Measurements from ENCODE around the gene FLOT2.
A peak's percentile ranks its signal among the peaks of the same experiment; 100 is the strongest.
"Not testable (repeated sequence)": the region's sequence is repeated elsewhere in the genome, so short reads cannot be mapped to it uniquely, and the experiment has no call there.

Gene FLOT2

DNA sequence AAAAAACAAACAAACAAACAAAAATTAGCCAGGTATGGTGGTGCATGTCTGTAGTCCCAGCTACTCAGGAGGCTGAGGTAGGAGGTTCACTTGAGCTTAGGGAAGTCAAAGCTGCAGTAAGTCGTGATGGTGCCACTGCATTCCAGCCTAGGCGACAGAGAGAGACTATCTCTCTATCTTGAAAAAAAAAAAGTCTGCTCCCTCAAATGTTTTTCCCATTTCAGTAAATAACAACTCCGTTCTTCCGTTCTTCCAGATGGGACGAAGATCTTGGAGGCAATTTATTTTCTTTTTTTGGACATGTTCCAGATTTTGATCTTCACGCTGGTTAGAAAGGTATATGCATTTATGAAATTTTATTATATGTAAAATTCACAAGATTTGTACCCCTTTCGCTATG is 23.7 kb downstream of the FLOT2 start:
- no peak for DNase-seq (ENCODE audit: low read depth in 3 of 3)

DNA sequence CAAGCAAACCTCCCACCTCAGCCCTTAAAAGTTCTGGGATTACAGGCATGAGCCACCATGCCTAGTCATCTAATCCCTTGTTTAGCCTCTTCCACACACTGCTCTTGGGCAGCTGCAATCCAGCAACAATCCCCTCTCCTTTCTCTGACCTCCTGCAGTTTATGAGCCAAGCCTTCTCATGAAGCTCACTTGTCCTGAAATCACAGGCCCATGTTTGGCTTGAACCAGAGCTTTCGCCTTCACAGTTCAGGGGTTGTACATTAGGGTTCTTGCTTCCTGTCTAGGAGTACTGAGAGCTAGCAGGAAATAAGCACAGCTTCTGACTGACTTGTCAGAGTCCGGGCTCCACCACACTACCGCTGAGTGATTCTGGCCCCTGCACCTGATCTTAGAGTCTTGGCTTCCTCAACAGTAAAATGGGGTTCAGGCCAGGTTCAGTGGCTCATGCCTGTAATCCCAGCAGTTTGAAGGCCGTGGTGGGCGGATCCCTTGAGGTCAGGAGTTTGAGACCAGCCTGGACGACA is 26.4 kb downstream of the FLOT2 start:
- DNase-seq (ENCODE audit: low read depth in 3 of 3), result no peak

DNA sequence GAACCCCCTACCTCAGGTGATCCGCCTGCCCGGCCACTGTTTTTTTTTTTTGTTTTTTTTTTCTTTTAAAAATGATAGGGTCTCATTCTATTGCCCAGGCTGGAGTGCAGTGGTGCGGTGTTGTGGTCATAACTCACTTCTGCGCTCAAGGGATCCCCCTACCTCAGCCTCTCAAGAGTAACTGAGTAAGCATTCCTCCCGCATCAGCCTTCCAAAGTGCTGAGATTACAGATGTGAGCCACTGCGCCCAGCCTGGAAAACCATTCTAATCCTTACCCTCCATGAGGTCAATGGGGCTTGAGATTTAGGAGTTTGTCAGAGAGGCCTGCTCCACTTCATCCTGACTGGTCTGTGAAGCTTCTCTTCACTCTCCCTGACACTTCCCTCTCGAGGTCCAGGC is 30.3 kb downstream of the FLOT2 start:
- DNase-seq (ENCODE audit: low read depth in 3 of 3), result no peak

DNA sequence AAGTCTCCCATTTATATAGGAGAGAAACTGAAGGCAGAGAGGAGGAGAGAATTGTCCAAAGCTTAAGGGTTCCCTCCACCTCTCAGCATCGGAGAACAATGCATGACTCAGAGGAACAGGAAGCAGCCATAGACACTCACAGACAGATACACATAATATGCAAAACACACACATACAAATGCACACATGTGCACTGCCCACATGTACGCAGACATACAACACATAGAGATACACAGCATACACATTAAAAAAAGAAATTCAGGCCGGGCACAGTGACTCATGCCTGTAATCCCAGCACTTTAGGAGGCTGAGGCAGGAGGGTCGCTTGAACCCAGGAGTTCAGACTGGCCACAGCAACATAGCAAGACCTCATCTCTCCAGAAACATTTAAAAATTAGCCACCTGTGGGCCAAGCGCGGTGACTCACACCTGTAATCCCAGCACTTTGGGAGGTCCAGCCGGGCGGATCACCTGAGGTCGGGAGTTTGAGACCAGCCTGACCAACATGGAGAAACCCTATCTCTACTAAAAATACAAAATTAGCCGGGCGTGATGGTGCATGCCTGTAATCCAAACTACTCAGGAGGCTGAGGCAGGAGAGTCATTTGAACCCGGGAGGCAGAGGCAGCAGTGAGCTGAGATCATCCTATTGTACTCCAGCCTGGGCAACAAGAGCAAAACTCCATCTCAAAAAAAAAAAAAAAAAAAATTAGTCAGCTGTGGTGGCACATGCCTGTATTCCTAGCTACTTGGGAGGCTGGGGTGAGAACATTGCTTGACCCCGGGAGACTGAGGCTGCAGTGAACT is 31.4 kb downstream of the FLOT2 start:
- no peak for DNase-seq (ENCODE audit: low read depth in 3 of 3)

DNA sequence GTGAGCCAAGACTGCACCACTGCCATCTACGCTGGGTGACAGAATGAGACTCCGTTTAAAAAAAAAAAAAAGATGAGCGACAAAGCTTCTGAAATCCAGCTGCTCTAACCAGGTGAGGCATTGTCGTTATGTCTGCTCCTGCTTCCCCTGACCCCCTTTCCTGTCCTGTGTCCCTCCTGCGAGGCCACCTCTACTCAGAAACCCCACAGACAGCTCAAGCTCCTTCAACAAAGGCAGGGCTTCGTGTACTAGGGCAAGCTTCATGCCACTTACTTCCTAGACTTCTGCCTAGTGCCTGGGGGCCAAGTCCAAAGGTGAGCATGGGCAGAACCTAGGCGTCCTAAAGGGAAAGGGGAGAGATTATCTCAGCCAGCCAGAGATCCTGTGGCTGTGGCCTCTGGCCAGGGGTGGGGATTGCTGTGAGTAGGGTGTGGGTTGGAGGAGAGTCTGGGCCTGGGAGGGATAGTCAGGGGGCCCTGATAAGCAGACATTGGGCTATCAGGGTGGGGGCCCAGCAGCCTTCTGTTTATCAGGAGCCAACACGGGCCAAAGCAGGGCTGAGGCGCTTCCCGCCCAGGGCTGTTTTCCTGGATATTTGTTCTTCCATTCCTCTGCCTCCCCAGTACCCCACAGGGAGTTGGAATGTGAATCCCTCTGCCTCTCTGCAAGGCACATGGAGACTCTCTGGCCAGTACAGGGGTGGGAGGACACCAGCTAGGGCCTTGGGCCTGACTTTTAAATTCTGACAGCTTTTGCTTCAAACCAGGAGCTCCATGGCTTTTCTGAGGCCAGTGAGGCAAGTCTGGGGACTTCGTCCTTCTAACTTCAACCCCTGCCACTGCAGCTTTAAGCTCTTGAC is 32.3 kb downstream of the FLOT2 start:
- DNase-seq (ENCODE audit: low read depth in 3 of 3), result no peak

DNA sequence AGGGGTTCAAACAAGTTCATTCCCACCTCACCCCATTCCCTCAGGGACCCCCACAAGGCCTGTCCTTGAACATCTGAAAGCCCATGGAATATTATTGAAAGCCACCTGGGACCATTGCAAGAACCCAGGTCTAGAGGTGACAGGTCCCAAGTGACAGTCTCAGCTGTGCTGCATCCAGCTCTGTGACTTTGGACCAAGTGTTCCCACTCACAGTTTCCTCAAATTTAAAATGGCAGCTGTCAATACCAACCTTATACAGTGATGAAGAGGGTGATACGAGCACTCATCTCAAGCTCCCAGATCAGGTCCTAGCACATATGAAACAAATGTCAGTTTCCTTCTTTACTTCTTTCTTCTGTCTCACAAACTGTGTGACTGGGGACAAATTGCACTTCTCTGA is 33.6 kb downstream of the FLOT2 start:
- no peak for DNase-seq (ENCODE audit: low read depth in 3 of 3)

DNA sequence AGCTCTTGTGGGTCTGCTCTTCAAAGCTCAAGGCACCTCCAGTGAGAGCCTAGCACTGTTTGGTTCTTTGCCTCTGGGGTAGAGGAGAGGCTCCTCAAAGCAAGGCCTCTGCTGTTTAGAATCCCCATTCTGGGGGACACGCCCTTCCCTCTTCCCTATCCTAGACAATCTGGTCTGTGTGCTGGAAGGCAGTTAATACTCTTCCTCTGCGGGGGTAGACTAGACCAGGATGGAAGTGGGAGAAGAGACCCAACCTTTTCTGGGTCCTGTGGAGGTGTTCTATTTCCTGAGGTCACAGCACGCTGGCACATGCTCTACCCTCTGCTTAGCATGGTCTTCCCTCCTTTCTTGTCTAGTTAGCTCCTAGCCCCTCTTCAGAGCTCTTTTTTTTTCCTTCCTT is 35.0 kb downstream of the FLOT2 start:
- no peak for DNase-seq (ENCODE audit: low read depth in 3 of 3)

DNA sequence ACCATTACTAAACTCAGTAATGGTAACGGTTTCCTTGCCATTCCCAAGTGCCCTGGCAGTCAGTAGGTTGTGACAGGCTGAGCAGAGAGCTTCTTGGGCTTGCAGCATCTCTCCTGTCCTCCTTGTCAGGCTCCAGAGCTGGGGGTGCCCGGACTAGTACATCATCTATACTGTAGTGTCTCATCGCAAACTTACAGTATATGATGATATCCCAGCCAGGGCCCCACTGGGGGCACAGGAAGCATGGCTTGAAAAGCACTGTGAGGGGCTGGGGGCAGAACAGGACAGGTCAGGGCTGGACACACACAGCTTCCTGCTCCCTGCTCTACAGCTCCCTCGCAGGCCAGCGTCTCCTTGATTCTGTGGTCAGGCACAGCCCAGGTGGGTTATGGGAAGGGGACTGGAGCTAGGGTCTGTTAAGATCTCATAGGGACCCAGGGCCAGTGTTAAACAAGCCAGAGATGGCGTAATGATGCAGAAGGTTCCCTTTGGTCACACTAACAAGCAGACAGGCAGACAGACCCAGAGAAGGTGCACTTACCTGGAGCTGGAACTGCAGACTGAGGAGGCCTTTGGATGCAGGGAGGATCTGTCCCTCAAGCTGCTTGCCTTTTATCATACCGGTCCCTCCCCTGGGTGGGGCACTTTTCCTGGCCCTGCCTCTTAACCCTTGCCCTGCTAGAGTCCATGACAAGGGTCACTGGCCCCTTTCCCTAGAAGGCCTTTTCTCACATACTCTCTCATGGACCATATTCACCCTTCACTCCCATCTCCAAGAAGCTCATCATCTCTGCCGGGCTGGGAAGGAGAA is 35.9 kb downstream of the FLOT2 start:
- no peak for DNase-seq (ENCODE audit: low read depth in 3 of 3)

DNA sequence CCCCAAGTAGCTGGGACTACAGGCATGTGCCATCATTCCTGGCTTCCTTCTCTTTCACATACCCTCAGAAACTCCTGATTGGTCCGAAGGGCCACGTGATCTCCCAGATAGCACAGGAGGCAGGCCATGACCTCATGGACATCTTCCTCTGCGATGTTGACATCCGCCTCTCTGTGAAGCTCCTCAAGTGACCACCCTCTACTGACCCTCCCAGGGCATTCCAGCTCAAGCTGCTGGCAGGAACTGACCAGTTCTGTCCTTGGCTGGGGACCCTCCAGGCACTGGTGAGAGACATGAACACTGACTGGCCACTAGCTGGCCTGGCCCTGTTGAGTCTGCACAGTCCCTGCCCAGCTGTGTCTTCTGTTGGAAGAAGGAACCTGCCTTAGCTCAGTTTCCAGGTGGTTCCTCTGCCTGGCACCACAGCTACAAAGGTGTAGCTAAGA is 37.1 kb downstream of the FLOT2 start:
- DNase-seq (ENCODE audit: low read depth in 3 of 3), result no peak

DNA sequence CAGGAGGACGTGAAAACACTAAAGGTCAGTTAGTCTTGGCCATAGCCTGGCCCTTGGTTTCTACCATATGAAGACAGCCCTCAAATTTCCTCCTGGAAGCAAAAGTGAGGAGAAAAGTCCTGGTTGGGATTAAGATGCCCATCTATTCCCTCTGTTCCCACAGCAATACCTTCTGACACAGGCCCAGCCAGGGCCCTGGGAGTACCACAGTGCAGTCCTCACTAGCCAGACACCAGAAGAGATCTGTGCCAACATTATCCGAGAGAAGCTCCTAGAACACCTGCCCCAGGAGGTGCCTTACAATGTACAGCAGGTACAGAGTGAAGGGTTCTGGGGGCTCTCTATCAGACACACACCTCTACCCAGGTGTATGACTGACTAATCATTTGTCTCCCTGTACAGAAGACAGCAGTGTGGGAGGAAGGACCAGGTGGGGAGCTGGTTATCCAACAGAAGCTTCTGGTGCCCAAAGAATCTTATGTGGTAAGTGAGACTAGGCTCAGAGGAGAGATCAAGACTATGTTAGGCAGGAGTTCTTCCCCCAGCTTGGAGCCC is 38.7 kb downstream of the FLOT2 start:
- DNase-seq (ENCODE audit: low read depth in 3 of 3), result no peak

DNA sequence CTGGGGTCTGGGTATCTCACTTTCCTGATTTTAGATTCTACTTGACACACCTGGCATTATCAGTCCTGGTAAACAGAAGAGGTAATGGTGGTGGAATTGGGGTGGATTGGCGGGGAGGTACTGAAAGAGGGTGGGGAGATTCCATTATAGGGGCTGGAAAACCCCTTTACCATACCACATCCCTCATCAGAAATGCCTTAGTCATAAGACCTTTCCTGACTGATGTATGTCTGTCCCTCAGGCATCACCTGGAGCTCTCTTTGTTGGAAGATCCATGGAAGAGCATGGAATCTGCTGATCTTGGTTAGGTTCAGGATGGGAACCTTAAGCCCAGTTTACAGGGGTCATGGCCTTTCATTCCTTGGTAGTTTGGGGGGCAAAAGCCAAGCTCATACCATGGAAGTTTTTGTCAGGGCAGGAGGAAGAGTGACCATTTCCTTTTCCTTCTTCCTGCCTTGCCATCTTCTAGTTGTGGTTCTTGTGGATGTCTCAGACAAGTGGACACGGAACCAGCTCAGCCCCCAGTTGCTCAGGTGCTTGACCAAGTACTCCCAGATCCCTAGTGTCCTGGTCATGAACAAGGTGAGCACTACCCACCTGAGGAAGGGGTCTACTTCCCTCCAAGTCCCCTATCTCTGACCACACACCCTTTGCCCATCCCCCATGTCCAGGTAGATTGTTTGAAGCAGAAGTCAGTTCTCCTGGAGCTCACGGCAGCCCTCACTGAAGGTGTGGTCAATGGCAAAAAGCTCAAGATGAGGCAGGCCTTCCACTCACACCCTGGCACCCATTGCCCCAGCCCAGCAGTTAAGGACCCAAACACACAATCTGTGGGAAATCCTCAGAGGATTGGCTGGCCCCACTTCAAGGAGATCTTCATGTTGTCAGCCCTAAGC is 39.4 kb downstream of the FLOT2 start:
- no peak for DNase-seq (ENCODE audit: low read depth in 3 of 3)

DNA sequence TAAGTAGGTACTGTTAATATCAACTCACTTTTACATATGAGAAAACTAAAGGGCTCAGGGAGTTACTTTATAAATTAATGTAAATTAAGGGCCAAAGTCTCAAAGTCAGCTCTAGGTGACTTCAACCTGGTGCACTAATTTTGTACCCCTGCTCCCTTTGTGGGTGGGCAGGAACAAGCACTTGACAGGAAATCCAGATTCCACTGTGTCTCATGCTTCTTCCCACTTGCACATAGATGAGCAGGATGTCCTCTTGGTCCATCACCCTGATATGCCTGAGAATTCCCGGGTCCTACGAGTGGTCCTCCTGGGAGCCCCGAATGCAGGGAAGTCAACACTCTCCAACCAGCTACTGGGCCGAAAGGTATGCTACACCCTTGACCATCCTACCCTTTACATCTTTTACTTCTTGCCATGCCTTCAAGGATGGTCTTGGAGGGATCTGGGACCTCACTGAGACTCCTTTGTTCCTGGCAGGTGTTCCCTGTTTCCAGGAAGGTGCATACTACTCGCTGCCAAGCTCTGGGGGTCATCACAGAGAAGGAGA is 41.4 kb downstream of the FLOT2 start:
- DNase-seq (ENCODE audit: low read depth in 3 of 3), result no peak

DNA sequence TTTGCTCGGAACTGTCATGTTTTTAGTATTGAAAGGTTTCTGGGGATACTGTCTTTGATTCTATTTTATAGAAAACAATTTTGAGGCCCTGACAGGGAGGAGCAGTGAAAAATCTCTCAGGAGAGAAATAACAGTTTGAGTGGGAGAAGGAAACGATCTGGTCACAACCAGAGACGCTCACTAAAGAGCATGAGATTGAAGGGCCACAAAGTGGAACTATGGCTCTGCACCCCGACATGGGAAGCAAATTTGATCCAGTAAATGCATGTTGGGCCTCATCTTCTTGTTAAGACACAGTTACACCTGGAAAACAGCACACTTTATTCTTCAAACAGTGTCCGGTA is 42.2 kb downstream of the FLOT2 start:
- DNase-seq (ENCODE audit: low read depth in 3 of 3), result no peak

DNA sequence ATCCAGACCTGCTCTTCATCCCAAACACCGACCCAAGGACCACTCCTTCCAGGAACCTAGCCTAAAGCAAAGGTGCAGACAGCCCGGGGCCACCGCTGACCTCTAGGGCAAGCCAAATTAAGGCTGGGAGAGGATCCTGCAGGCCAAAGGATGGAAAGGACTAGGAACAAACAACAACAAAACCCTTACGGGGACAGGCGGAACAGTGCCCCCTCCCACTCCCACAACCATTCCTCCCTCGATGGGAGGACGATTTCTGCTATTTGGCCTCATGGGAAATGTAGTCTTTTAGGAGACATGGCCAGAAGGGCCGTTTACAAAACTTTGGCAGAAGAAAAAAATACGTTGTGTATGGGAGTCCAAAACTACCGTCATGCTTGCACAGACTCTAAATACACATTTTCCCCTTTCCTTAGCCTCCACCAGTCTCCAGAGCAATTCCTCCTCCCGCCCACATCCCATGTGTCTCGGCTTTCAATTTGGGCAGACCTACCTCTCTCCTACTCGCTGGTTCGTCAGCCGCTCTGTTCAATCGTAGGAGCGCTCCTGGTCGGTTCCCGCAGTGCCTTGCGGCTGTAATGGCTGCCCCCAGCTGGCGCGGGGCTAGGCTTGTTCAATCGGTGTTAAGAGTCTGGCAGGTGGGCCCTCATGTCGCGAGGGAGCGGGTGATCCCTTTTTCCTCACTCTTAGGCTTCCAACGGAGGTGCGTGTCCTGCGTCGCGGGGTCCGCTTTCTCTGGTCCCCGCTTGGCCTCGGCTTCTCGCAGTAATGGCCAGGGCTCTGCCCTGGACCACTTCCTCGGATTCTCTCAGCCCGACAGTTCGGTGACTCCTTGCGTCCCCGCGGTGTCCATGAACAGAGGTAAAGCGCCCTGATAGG is 42.8 kb downstream of the FLOT2 start, which contains the start of gene ERAL1:
TSS of gene ERAL1 (plus strand) at position 560 of the 879 bp plus-strand sequence. CDS start at position 579, 19 bp downstream.
- DNase-seq (ENCODE audit: low read depth in 3 of 3), result peak; percentile 70 to 84 (median 71)

DNA sequence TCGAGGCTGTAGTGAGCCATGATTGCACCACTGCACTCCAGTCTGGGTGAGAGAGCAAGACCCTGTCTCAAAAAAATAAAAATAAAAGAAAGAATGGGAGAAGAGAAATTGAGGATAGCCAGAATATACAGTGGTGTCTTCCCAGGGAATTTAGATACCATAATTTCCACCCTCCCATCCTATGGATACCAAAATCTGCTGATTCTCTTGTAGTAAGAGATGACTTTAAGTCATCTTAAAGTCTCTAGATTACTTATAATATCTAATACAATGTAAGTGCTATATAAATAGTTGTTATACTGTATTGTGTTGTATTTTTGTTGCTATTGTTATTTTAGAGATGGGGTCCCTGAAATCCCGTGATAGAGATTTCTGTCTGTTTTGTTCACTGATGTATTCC is 44.2 kb downstream of the FLOT2 start:
- no peak for DNase-seq (ENCODE audit: low read depth in 3 of 3)

DNA sequence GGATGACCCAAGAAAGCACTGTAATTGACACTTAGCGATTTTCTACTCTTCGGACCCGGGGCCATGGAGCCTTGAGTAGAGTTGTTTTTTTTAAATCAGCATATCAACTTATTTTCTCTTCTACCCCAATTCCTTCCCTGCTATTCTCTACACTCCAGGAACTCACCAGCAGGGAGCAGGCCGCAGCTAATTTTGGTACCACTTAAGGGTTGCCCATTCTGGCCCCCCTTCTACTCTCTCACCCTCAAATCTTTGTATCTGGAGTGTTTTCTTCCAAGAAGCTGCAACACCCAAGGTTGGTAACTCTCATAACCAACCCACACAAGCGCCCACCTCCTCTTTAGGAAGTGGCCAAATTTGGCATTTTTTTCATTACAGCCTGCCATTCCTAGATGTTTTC is 48.3 kb downstream of the FLOT2 start:
- no peak for DNase-seq (ENCODE audit: low read depth in 3 of 3)

DNA sequence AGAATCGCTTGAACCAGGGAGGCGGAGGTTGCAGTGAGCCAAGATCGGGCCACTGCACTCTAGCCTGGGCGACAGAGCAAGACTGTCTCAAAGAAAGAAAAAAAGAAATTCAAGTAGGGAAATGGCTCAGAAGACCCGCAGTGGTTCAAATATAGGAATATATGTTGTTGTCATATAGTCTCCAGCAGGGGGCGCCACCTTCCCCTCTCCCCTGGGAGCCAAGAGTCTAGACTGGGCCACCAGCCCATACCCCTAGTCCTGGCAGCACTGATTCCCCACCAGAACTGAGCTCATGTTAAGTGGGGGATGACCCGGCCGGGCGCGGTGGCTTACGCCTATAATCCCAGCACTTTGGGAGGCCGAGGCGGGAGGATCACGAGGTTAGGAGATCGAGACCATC is 48.9 kb downstream of the FLOT2 start:
- peak; percentile 37 to 61 (median 38) for DNase-seq (ENCODE audit: low read depth in 3 of 3)

DNA sequence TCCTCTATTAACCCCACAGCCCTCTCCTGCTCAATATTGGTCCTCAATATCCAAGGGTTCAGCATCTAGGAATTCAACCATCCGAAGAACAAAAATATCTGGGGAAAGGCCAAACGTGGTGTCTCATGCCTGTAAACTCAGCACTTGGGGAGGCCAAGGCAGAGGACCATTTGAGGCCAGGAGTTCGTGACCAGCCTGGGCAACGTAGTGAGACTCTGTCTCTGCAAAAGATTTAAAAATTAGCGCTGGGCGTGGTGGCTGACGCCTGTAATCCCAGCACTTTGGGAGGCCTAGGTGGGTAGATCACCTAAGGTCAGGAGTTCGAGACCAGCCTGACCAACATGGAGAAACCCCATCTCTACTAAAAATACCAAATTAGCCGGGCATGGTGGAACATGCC is 50.8 kb downstream of the FLOT2 start:
- not testable (repeated sequence) for DNase-seq (ENCODE audit: low read depth in 3 of 3)

DNA sequence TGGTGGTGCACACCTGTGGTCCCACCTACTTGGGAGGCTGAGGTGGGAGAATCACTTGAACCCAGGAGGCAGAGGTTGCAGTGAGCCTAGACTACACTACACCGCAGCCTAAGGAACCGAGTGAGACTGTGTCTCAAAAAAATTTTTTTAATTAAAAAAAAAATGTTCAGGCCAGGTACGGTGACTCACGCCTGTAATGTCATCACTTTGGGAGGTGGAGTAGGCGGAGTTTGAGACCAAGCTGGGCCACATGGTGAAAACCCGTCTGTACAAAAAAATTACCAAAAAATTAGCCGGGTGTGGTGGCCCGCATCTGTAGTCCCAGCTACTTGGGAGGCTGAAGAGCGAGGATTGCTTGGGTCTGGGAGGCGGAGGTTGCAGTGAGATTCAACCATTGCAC is 51.3 kb downstream of the FLOT2 start:
- DNase-seq (ENCODE audit: low read depth in 3 of 3), result peak in 1 of 3 experiments; percentile 9
